ENCODE measurements around the gene FHOD1. TPM values are rescaled to one million over a fixed set of nuclear protein-coding genes. Genes with fewer than 3 reads are reported as not detected.

The FHOD1 gene
- total RNA-seq, 1 donor from 2014 or later, result 17.2 TPM

GRCh38 chr16:67259705-67260104 is 12.4 kb upstream of the FHOD1 start:
- Histone ChIP-seq H3K9me3 (no peaks in the 10 kb centered on the region), H3K27ac (no peak overlapping the region), H3K4me1 (no peaks in the 10 kb centered on the region), H3K27me3 (no peaks in the 10 kb centered on the region), H3K4me3 (no peak overlapping the region), H3K36me3 (no peaks in the 10 kb centered on the region)
- intact Hi-C loops (cut with DNase I), result no loop called here
- no peak for DNase-seq (ENCODE audit: extremely low spot score in 2 of 2)
- TF ChIP-seq POLR2A (IDR thresholded peaks at IDR 0.05), result no peak
- TF ChIP-seq CTCF (IDR thresholded peaks at IDR 0.05), result no peak
- TF ChIP-seq POLR2AphosphoS5 (IDR thresholded peaks at IDR 0.05; ENCODE audit: insufficient read depth in 1 of 2, low read depth in 1 of 2), result no peak

DNA sequence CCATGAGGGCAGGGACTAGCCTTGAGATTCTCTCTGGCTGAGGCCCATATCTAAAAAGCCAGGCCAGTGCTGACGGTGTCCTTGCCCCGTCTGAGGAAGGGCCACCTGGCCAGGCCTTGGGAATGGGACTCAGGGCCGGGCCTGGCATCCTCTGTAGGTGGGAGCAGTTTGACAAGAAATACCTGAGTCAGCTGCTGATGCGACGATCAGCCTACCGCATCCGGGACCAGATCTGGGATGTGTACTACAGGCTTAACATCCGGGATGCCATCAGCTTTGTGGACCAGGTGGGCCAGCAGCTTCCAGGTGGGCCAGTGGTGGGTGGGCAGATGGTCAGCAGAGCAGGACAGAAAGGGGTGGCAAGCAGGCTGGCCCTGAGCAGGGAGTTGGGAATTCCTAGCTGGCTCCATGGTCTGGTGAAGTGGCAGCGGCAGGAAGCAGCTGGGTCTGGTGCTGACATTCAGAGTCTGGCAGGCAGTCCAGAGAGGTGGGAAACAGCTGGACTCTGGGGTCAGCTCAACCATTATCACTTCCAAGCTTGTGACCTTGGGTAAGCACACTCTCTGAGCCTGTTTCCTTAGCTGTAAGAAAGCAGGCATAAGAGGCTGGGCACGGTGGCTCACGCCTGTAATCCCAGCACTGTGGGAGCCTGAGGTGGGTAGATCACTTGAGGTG is 11.0 kb upstream of the FHOD1 start:
- Histone ChIP-seq H3K9me3 (no peaks in the 10 kb centered on the region), H3K4me1 (no peaks in the 10 kb centered on the region), H3K4me3 (no peak overlapping the region), H3K36me3 (no peaks in the 10 kb centered on the region), H3K27me3 (no peaks in the 10 kb centered on the region), H3K27ac (no peak overlapping the region)
- TF ChIP-seq CTCF (IDR thresholded peaks at IDR 0.05), result no peak
- no peak for TF ChIP-seq POLR2AphosphoS5 (IDR thresholded peaks at IDR 0.05; ENCODE audit: insufficient read depth in 1 of 2, low read depth in 1 of 2)
- no peak for TF ChIP-seq POLR2A (IDR thresholded peaks at IDR 0.05)
- no peak for DNase-seq (ENCODE audit: extremely low spot score in 2 of 2)
- intact Hi-C loops (cut with DNase I), result no loop called here

DNA sequence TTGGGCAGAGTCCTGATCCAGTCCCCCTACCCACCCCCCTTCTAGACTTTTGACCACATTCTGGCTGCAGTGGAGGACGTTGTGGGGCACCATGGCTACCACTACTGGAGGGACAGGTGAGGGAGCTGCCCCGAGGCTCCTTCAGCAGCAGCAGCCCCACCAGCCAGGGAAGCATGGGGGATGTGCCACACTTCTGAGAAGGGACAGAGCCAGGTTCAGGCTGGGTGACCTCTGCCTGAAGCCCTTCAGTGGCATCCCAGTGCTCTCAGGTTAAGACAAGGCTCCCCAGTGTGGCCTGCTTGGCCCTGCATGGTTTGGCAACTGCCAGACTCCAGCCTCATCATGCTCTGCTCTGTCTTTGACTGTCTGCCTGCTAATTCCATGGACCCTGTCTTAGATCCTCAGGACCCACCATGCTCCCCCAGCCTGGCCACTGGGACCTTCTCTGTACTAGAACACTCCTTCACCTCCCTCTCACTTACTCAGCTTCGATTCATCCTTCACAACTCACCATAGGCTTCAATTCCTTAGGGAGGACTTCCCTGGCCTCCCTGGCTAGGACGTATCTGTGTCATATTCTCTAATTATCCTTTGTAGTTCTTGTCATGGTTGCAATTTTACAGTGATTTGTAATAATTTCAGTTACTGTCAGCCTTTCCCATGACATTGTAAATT is 10.3 kb upstream of the FHOD1 start:
- intact Hi-C loops (cut with DNase I), result no loop called here
- H3K4me3 ChIP-seq, result no peak overlapping the region
- DNase-seq (ENCODE audit: extremely low spot score in 2 of 2), result no peak
- no peak overlapping the region for H3K27ac ChIP-seq
- H3K4me1 ChIP-seq, result no peaks in the 10 kb centered on the region
- no peaks in the 10 kb centered on the region for H3K36me3 ChIP-seq
- TF ChIP-seq POLR2AphosphoS5 (IDR thresholded peaks at IDR 0.05; ENCODE audit: insufficient read depth in 1 of 2, low read depth in 1 of 2) (no peak), POLR2A (IDR thresholded peaks at IDR 0.05) (no peak), CTCF (IDR thresholded peaks at IDR 0.05) (no peak)
- H3K27me3 ChIP-seq, result no peaks in the 10 kb centered on the region
- no peaks in the 10 kb centered on the region for H3K9me3 ChIP-seq

DNA sequence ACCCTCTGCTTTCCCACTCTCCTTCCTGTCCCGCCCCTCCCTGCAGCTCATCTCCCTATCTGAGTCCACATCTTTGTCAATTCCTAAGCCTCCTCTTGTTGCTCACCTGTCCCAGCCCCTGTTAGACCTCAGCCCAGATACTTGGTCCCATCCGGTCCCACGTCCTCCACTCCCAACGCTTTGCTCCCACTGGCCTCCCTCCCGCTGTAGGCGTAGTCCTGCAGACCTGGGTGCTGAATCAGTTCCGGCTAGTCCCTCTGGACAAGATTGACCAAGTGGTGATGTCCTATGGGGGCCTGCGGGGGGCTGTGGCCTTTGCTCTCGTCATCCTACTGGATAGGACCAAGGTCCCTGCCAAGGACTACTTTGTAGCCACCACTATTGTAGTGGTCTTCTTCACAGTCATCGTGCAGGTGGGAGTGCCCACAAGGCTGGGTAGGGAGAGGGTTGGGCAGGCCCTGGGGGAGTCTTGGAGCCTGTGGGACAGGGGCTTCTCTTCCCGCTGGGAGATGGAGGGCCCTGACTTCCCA is 9.5 kb upstream of the FHOD1 start:
- H3K27me3 ChIP-seq, result no peaks in the 10 kb centered on the region
- H3K4me1 ChIP-seq, result no peaks in the 10 kb centered on the region
- H3K36me3 ChIP-seq, result no peaks in the 10 kb centered on the region
- TF ChIP-seq CTCF (IDR thresholded peaks at IDR 0.05), result no peak
- TF ChIP-seq POLR2AphosphoS5 (IDR thresholded peaks at IDR 0.05; ENCODE audit: insufficient read depth in 1 of 2, low read depth in 1 of 2), result no peak
- no peak for TF ChIP-seq POLR2A (IDR thresholded peaks at IDR 0.05)
- DNase-seq (ENCODE audit: extremely low spot score in 2 of 2), result no peak
- intact Hi-C loops (cut with DNase I), result no loop called here
- H3K27ac ChIP-seq, result no peak overlapping the region
- H3K4me3 ChIP-seq, result no peak overlapping the region
- H3K9me3 ChIP-seq, result no peaks in the 10 kb centered on the region

Data from vagina (tissue), 2 donors.